Liver (tissue), 9 donors: ENCODE results near the gene KLHDC8A. TPM values are rescaled to one million over a fixed set of nuclear protein-coding genes. Genes with fewer than 3 reads are reported as not detected.

Source experiments
- DNase-seq: peaks from one replicate; pipeline ENCODE4 v3.0.0-alpha.2; 2017; ENCODE audit warnings: low spot score
- H3K27ac ChIP-seq, 2 donors: one replicate each; pipeline ENCODE4 v1.7.0; 2013; ENCODE audit warnings: inconsistent platforms in 2 of 2, low read length in 2 of 2, control low read depth in 1 of 2, low read depth in 1 of 2, mild to moderate bottlenecking in 1 of 2
- H3K27me3 ChIP-seq, 4 donors: one replicate each; pipeline versions ENCODE4 v1.6.1 to v1.7.0; 2013; ENCODE audit warnings: low read length in 3 of 4, inconsistent platforms in 1 of 4, mild to moderate bottlenecking in 1 of 4, moderate library complexity in 1 of 4; ENCODE audit not compliant: control insufficient read depth in 4 of 4, insufficient read depth in 4 of 4
- H3K36me3 ChIP-seq, 4 donors: one replicate each; pipeline versions ENCODE4 v1.6.1 to v1.7.0; 2013; ENCODE audit warnings: low read length in 3 of 4, mild to moderate bottlenecking in 3 of 4, low read depth in 1 of 4, moderate library complexity in 1 of 4; ENCODE audit not compliant: control insufficient read depth in 4 of 4, insufficient read depth in 3 of 4
- H3K4me1 ChIP-seq, 4 donors: one replicate each; pipeline versions ENCODE4 v1.6.1 to v1.7.0; 2013; ENCODE audit warnings: low read length in 3 of 4, mild to moderate bottlenecking in 3 of 4, moderate library complexity in 1 of 4; ENCODE audit not compliant: control insufficient read depth in 4 of 4, insufficient read depth in 4 of 4
- H3K4me3 ChIP-seq, 3 donors: one replicate each; pipeline versions ENCODE4 v1.6.1 to v1.7.0; 2013; ENCODE audit warnings: low read length in 3 of 3, control low read depth in 1 of 3, low read depth in 1 of 3, mild to moderate bottlenecking in 1 of 3
- H3K9ac ChIP-seq, 2 donors: one replicate each; pipeline ENCODE4 v1.7.0; 2013; ENCODE audit warnings: low read length in 2 of 2, mild to moderate bottlenecking in 2 of 2, moderate library complexity in 2 of 2, control low read depth in 1 of 2, low read depth in 1 of 2
- H3K9me3 ChIP-seq, 4 donors: one replicate each; pipeline versions ENCODE4 v1.6.1 to v1.7.0; 2013; ENCODE audit warnings: low read length in 3 of 4; ENCODE audit not compliant: control insufficient read depth in 4 of 4
- EGR1 ChIP-seq, 2 donors: IDR thresholded peaks; 2 replicates each; pipeline ENCODE4 v1.6.1; 2016 to 2018; ENCODE audit warnings: antibody characterized with exemption in 2 of 2, low read depth in 2 of 2
- FOXA1 ChIP-seq: IDR thresholded peaks from 2 replicates; pipeline ENCODE4 v1.6.1; 2016; ENCODE audit warnings: antibody characterized with exemption
- FOXA2 ChIP-seq: IDR thresholded peaks from 2 replicates; pipeline ENCODE4 v1.6.1; 2016; ENCODE audit warnings: antibody characterized with exemption
- GABPA ChIP-seq, 2 donors: IDR thresholded peaks in 1 of 2; conservative IDR thresholded peaks in 1 of 2; 2 replicates each; pipeline ENCODE4 v1.6.1; 2016; ENCODE audit warnings: antibody characterized with exemption in 2 of 2, mild to moderate bottlenecking in 1 of 2, moderate library complexity in 1 of 2
- HNF4A ChIP-seq, 2 donors: conservative IDR thresholded peaks; 2 replicates each; pipeline ENCODE4 v1.6.1; 2016; ENCODE audit warnings: antibody characterized with exemption in 2 of 2, mild to moderate bottlenecking in 2 of 2
- HNF4G ChIP-seq: IDR thresholded peaks from 2 replicates; pipeline ENCODE4 v1.6.1; 2016; ENCODE audit warnings: antibody characterized with exemption
- JUND ChIP-seq, 2 donors: IDR thresholded peaks; 2 replicates each; pipeline ENCODE4 v1.6.1; 2016; ENCODE audit warnings: antibody characterized with exemption in 2 of 2
- NR2F2 ChIP-seq: IDR thresholded peaks from 2 replicates; pipeline ENCODE4 v1.6.1; 2016; ENCODE audit warnings: antibody characterized with exemption
- RAD21 ChIP-seq, 2 donors: IDR thresholded peaks; 2 replicates each; pipeline ENCODE4 v1.6.1; 2016; ENCODE audit warnings: antibody characterized with exemption in 2 of 2, mild to moderate bottlenecking in 2 of 2
- RXRA ChIP-seq, 2 donors: IDR thresholded peaks; 2 replicates each; pipeline ENCODE4 v1.6.1; 2017 to 2018; ENCODE audit warnings: antibody characterized with exemption in 2 of 2, mild to moderate bottlenecking in 1 of 2
- SP1 ChIP-seq: IDR thresholded peaks from 2 replicates; pipeline ENCODE4 v1.6.1; 2018; ENCODE audit warnings: antibody characterized with exemption, mild to moderate bottlenecking
- TAF1 ChIP-seq: conservative IDR thresholded peaks from 2 replicates; pipeline ENCODE4 v1.6.1; 2016; ENCODE audit warnings: antibody characterized with exemption, mild to moderate bottlenecking
- YY1 ChIP-seq: IDR thresholded peaks from 2 replicates; pipeline ENCODE4 v1.6.1; 2016; ENCODE audit warnings: antibody characterized with exemption, mild to moderate bottlenecking
- WGBS: extraction: QIAGEN DNeasy Blood & Tissue Kit; methylation state at CpG from one replicate; pipeline ENCODE4 v1.1.7; 2013; 5-methylcytosine and 5-hydroxymethylcytosine counted together
- polyA plus RNA-seq, 2 donors: library from polyadenylated mRNA; stranded (reverse) in 1 of 2; unstranded in 1 of 2; fragments of 200-250 nt in 1 of 2; fragments of >200 nt in 1 of 2; fragmentation: Nextera tagmentation in 1 of 2; extraction: Ambion mirVana in 1 of 2; gene quantifications; one replicate each; pipeline versions ENCODE4 v1.2.1 to v1.2.3, GENCODE V29; 2013 to 2015
- total RNA-seq, 2 donors: library from RNA; depleted of rRNA; stranded (reverse); fragments of >200 nt; gene quantifications; one replicate each; pipeline ENCODE4 v1.2.3, GENCODE V29; 2014
- TF ChIP-seq, protein P1 (sequence below): IDR thresholded peaks from 2 replicates; pipeline ENCODE4 v1.6.1; 2016; ENCODE audit warnings: antibody characterized with exemption
- TF ChIP-seq, protein P2 (sequence below): fragments of 150-350 bp; IDR thresholded peaks from 2 replicates; pipeline ENCODE4 v1.5.1; 2017; ENCODE audit warnings: improper control_type of control experiment, low read depth, low read length; ENCODE audit not compliant: missing input control
- TF ChIP-seq, protein P3 (sequence below): IDR thresholded peaks from 2 replicates; pipeline ENCODE4 v1.6.1; 2016; ENCODE audit warnings: antibody characterized with exemption, mild to moderate bottlenecking
- TF ChIP-seq, protein P4 (sequence below): IDR thresholded peaks from 2 replicates; pipeline ENCODE4 v1.6.1; 2016; ENCODE audit warnings: antibody characterized with exemption
- TF ChIP-seq, protein P5 (sequence below): IDR thresholded peaks from 2 replicates; pipeline ENCODE4 v1.6.1; 2016; ENCODE audit warnings: antibody characterized with exemption
- donor health status: healthy.
- donor health status: healthy.
- donor health status: healthy.
- donor health status: healthy.
- donor health status: healthy.

KLHDC8A gene
- total and polyA plus RNA-seq, 4 donors = 0.02 to 0.05 TPM; not detected in 2

DNA sequence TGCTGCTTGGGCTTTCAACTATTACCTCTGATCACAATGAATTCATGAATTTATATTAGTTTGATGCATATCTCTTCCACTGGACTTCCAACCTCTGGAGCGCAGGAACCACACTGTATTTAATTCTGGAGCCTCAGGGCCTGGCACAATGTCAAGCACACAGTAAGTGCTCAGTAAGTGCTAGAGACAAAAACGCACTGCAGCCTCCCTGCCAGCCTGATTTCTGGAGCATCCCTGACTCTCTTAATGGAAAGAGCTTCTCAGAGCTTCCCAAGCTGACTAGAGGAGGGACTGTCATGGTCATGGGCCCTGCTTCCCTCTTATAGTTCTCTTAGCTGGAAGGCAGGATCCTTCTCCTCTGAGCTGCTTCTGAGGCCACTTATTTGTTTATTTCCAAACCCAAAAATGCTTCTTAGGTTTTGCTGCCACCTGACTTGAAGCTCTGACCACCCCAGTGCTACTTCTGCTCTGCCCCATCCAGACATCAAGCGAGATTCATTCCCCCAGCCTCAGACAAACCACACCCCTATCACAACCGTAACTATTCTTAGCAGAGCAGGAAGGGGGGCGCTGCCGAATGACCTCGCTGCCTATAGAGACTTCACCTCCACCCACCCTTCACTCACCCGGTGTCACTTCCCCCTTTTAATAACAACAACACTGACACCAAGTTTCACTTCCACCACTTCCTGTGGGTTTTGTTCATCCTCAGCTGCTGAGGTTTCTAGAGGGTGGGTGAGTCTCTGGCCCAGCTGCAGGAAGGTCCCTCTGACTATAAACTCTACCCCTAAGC lies 68.8 kb downstream of the KLHDC8A start:
- TF ChIP-seq NR2F2 = no peak
- TF ChIP-seq, protein P1, sequence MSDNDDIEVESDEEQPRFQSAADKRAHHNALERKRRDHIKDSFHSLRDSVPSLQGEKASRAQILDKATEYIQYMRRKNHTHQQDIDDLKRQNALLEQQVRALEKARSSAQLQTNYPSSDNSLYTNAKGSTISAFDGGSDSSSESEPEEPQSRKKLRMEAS = no peak
- TF ChIP-seq SP1 = peak; percentile 51
- TF ChIP-seq, protein P2, sequence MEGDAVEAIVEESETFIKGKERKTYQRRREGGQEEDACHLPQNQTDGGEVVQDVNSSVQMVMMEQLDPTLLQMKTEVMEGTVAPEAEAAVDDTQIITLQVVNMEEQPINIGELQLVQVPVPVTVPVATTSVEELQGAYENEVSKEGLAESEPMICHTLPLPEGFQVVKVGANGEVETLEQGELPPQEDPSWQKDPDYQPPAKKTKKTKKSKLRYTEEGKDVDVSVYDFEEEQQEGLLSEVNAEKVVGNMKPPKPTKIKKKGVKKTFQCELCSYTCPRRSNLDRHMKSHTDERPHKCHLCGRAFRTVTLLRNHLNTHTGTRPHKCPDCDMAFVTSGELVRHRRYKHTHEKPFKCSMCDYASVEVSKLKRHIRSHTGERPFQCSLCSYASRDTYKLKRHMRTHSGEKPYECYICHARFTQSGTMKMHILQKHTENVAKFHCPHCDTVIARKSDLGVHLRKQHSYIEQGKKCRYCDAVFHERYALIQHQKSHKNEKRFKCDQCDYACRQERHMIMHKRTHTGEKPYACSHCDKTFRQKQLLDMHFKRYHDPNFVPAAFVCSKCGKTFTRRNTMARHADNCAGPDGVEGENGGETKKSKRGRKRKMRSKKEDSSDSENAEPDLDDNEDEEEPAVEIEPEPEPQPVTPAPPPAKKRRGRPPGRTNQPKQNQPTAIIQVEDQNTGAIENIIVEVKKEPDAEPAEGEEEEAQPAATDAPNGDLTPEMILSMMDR = no peak
- peak overlapping the region; percentile 1 to 67 for H3K27ac ChIP-seq
- H3K9me3 ChIP-seq = no peaks in the 10 kb centered on the region
- no peak overlapping the region for H3K9ac ChIP-seq
- WGBS = 68% methylated on average over 8 of the region's 8 CpGs
- no peaks in the 10 kb centered on the region for H3K27me3 ChIP-seq
- no peaks in the 10 kb centered on the region for H3K36me3 ChIP-seq
- peaks cover 0 to 9% (median 2%) of the 10 kb centered on the region in 4 donors for H3K4me1 ChIP-seq
- DNase-seq = no peak
- no peak overlapping the region for H3K4me3 ChIP-seq

DNA sequence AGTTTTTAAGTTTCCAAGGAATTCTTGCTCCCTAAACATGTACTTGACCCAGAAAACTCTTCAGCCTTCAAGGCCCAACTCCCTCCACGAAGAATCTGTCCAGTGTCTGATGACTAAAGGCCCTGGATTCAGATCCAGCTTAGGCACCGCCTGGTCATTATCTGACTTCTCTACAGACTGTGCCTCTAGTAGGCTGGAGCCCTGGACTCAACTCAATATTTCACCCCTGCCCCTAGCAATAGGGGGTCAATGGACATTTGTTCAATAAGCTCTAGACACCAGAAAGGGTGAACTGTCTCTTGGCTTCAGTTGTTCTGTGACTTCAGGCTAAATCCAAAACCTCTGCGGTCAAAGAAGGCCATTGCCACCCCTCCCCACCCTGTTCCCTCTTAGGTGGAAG lies 69.6 kb downstream of the KLHDC8A start:
- no peak overlapping the region for H3K27ac ChIP-seq
- 96% methylated on average over 3 of the region's 3 CpGs for WGBS

More for the DNA sequence above, 69.6 kb downstream of the KLHDC8A start:
- H3K9me3 ChIP-seq = no peaks in the 10 kb centered on the region
- TF ChIP-seq RXRA (IDR thresholded peaks at IDR 0.05) (no peak), HNF4G (no peak), FOXA1 (no peak), RAD21 (IDR thresholded peaks at IDR 0.05) (no peak), NR2F2 (no peak), TAF1 (no peak), SP1 (no peak), YY1 (no peak), JUND (IDR thresholded peaks at IDR 0.05) (no peak), EGR1 (IDR thresholded peaks at IDR 0.05; ENCODE audit: low read depth in 2 of 2) (no peak), HNF4A (conservative IDR thresholded peaks at IDR 0.05) (no peak), FOXA2 (no peak), GABPA (IDR thresholded peaks at IDR 0.05 in 1 of 2, conservative IDR thresholded peaks at IDR 0.05 in 1 of 2) (no peak)
- TF ChIP-seq, protein P3, sequence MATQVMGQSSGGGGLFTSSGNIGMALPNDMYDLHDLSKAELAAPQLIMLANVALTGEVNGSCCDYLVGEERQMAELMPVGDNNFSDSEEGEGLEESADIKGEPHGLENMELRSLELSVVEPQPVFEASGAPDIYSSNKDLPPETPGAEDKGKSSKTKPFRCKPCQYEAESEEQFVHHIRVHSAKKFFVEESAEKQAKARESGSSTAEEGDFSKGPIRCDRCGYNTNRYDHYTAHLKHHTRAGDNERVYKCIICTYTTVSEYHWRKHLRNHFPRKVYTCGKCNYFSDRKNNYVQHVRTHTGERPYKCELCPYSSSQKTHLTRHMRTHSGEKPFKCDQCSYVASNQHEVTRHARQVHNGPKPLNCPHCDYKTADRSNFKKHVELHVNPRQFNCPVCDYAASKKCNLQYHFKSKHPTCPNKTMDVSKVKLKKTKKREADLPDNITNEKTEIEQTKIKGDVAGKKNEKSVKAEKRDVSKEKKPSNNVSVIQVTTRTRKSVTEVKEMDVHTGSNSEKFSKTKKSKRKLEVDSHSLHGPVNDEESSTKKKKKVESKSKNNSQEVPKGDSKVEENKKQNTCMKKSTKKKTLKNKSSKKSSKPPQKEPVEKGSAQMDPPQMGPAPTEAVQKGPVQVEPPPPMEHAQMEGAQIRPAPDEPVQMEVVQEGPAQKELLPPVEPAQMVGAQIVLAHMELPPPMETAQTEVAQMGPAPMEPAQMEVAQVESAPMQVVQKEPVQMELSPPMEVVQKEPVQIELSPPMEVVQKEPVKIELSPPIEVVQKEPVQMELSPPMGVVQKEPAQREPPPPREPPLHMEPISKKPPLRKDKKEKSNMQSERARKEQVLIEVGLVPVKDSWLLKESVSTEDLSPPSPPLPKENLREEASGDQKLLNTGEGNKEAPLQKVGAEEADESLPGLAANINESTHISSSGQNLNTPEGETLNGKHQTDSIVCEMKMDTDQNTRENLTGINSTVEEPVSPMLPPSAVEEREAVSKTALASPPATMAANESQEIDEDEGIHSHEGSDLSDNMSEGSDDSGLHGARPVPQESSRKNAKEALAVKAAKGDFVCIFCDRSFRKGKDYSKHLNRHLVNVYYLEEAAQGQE = no peak
- TF ChIP-seq, protein P4, sequence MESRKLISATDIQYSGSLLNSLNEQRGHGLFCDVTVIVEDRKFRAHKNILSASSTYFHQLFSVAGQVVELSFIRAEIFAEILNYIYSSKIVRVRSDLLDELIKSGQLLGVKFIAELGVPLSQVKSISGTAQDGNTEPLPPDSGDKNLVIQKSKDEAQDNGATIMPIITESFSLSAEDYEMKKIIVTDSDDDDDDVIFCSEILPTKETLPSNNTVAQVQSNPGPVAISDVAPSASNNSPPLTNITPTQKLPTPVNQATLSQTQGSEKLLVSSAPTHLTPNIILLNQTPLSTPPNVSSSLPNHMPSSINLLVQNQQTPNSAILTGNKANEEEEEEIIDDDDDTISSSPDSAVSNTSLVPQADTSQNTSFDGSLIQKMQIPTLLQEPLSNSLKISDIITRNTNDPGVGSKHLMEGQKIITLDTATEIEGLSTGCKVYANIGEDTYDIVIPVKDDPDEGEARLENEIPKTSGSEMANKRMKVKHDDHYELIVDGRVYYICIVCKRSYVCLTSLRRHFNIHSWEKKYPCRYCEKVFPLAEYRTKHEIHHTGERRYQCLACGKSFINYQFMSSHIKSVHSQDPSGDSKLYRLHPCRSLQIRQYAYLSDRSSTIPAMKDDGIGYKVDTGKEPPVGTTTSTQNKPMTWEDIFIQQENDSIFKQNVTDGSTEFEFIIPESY = no peak
- TF ChIP-seq, protein P1 = no peak
- TF ChIP-seq, protein P5, sequence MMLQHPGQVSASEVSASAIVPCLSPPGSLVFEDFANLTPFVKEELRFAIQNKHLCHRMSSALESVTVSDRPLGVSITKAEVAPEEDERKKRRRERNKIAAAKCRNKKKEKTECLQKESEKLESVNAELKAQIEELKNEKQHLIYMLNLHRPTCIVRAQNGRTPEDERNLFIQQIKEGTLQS = no peak
- TF ChIP-seq, protein P2 = no peak
- DNase-seq = no peak
- no peaks in the 10 kb centered on the region for H3K36me3 ChIP-seq
- no peaks in the 10 kb centered on the region for H3K27me3 ChIP-seq
- H3K4me3 ChIP-seq = no peak overlapping the region
- peaks cover 0 to 9% (median 2%) of the 10 kb centered on the region in 4 donors for H3K4me1 ChIP-seq
- no peak overlapping the region for H3K9ac ChIP-seq
